ENCODE measurements around the gene ARID3B. TPM values are rescaled to one million over a fixed set of nuclear protein-coding genes. Genes with fewer than 3 reads are reported as not detected.

The ARID3B gene
- total and polyA plus RNA-seq, 7 donors: 1.8 to 5.5 (median 3.0) TPM

DNA sequence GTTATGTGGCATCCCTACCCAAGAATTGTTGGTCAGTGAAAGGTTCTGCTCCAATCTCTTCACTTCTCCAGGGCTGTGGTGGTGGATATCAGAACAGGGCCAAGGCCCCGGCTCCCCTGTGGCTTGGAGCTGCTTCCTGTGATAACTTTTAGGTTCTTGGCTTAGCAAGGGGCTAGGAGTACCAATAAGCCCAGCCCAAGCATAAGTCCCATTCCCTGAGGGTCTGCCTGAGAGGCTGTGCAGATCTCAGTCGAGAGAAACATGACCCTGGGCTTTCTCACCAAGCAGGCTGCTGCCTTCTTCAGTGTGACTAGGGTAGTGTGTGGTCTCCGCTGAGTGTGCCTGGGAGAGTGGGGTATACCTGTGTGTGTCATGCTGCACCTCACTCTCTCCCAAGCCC lies 81.7 kb downstream of the ARID3B start:
- no peaks in the 10 kb centered on the region for H3K27me3 ChIP-seq (ENCODE audit: insufficient read depth in 3 of 3, low read length in 2 of 3)
- intact Hi-C loops (cut with DNase I): no loop called here
- no peak overlapping the region for H3K27ac ChIP-seq
- no peaks in the 10 kb centered on the region for H3K9me3 ChIP-seq
- TF ChIP-seq, protein P1, sequence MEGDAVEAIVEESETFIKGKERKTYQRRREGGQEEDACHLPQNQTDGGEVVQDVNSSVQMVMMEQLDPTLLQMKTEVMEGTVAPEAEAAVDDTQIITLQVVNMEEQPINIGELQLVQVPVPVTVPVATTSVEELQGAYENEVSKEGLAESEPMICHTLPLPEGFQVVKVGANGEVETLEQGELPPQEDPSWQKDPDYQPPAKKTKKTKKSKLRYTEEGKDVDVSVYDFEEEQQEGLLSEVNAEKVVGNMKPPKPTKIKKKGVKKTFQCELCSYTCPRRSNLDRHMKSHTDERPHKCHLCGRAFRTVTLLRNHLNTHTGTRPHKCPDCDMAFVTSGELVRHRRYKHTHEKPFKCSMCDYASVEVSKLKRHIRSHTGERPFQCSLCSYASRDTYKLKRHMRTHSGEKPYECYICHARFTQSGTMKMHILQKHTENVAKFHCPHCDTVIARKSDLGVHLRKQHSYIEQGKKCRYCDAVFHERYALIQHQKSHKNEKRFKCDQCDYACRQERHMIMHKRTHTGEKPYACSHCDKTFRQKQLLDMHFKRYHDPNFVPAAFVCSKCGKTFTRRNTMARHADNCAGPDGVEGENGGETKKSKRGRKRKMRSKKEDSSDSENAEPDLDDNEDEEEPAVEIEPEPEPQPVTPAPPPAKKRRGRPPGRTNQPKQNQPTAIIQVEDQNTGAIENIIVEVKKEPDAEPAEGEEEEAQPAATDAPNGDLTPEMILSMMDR (IDR thresholded peaks at IDR 0.05): no peak
- H3K36me3 ChIP-seq (ENCODE audit: insufficient read depth in 1 of 2, low read depth in 1 of 2): peaks cover 24 to 95% of the 10 kb centered on the region in 2 donors
- peaks cover 28% of the 10 kb centered on the region for H3K4me1 ChIP-seq
- WGBS, 3 donors: 82 to 92% (median 82%) methylated on average over 3 of the region's 3 CpGs
- no peak for ATAC-seq
- no peak overlapping the region for H3K4me3 ChIP-seq
- no peak for DNase-seq

DNA sequence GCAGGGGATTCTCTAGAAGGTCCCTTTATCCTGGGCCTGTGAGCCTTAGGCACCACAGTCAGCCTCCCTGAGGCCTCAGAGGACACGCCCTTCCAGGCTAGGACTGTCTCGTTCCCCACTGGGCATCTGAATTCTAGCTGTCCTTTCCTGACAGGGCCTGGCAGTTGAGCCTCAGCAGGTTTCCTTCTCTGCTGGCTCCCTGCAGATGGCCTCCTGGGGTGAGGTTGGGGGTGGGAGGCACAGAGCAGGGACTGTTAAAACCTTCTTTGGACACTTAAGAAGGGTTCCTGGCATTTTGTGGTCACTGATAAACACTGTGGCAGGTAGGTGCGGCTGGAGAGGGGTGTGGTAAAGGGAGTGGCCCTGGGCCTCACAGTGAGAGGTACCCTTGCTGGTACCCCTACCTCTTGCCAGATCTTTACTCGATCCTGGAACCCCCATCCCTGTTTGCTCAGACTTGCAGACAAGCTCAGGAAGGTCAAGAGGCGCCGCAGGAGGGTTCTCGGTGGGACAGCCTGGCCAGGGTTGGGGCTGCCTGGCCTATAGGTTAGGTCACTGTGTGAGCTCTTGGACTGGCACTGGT lies 83.1 kb downstream of the ARID3B start:
- intact Hi-C loops (cut with DNase I): no loop called here
- ATAC-seq (no peak), DNase-seq (no peak)
- TF ChIP-seq, protein P1 (IDR thresholded peaks at IDR 0.05): no peak
- Histone ChIP-seq H3K4me1 (peaks cover 14% of the 10 kb centered on the region), H3K36me3 (ENCODE audit: insufficient read depth in 1 of 2, low read depth in 1 of 2) (peaks cover 26 to 100% of the 10 kb centered on the region in 2 donors), H3K9me3 (no peaks in the 10 kb centered on the region), H3K27me3 (ENCODE audit: insufficient read depth in 3 of 3, low read length in 2 of 3) (no peaks in the 10 kb centered on the region), H3K4me3 (no peak overlapping the region), H3K27ac (no peak overlapping the region)
- 76 to 81% (median 77%) methylated on average over 7 of the region's 7 CpGs for WGBS, 3 donors

DNA sequence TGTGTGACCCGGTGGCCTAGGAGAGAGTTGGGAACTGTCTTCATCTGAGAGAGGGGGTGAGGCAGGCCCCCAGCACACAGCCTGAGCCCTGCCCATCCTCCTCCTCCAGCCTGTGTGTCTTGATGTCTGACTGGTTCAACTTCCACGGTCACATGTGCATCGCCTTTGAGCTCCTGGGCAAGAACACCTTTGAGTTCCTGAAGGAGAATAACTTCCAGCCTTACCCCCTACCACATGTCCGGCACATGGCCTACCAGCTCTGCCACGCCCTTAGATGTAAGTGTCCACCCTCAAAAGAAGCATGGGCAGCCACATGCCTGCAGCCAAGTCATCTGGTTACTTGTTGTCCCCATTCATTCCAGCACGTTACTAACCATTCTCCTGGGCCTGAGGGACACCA lies 84.7 kb downstream of the ARID3B start:
- ATAC-seq: no peak
- no peaks in the 10 kb centered on the region for H3K27me3 ChIP-seq (ENCODE audit: insufficient read depth in 3 of 3, low read length in 2 of 3)
- no peak for DNase-seq
- peaks cover 23 to 100% of the 10 kb centered on the region in 2 donors for H3K36me3 ChIP-seq (ENCODE audit: insufficient read depth in 1 of 2, low read depth in 1 of 2)
- H3K4me1 ChIP-seq: peaks cover 1% of the 10 kb centered on the region
- TF ChIP-seq, protein P1 (IDR thresholded peaks at IDR 0.05): no peak
- 79 to 81% (median 80%) methylated on average over 6 of the region's 6 CpGs for WGBS, 3 donors
- H3K9me3 ChIP-seq: no peaks in the 10 kb centered on the region
- intact Hi-C loops (cut with DNase I): loop anchor here in 1 of 2 donors (5.0 kb wide), 1 partner anchor 248 kb away; no protein-coding TSS in a partner anchor
- H3K27ac ChIP-seq: no peak overlapping the region
- no peak overlapping the region for H3K4me3 ChIP-seq

DNA sequence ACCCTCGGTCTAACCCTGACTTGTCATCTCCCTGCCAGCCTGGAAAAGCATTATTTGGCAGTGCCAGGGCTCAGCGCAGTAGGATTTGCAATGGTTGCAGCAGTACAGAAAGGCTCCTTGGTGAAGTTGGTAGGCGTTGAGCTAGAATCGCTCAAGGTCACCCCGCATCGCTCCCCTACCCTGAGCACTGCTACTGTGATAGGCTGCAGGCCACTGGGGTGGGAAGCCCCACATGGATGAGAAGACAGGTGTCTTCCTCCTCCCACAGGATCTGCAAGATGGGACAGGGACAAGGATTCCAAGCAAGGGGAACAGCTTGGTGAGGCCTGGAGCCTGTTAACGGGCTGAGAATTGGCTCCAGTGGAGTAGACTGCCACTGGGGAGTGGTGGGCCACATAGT lies 85.3 kb downstream of the ARID3B start:
- intact Hi-C loops (cut with DNase I): loop anchor here in 1 of 2 donors (5.0 kb wide), 1 partner anchor 249 kb away; no protein-coding TSS in a partner anchor
- no peaks in the 10 kb centered on the region for H3K4me1 ChIP-seq
- DNase-seq (no peak), ATAC-seq (no peak)
- H3K27me3 ChIP-seq (ENCODE audit: insufficient read depth in 3 of 3, low read length in 2 of 3): no peaks in the 10 kb centered on the region
- peaks cover 21 to 100% of the 10 kb centered on the region in 2 donors for H3K36me3 ChIP-seq (ENCODE audit: insufficient read depth in 1 of 2, low read depth in 1 of 2)
- H3K27ac ChIP-seq: no peak overlapping the region
- no peaks in the 10 kb centered on the region for H3K9me3 ChIP-seq
- TF ChIP-seq, protein P1 (IDR thresholded peaks at IDR 0.05): no peak
- 92 to 94% (median 93%) methylated on average over 7 of the region's 7 CpGs for whole genome bisulfite sequencing, 3 donors
- no peak overlapping the region for H3K4me3 ChIP-seq

Data from psoas muscle (tissue), 8 donors.